M059J (cell line): ENCODE data around the gene BBX. TPM values are rescaled to one million over a fixed set of nuclear protein-coding genes. Genes with fewer than 3 reads are reported as not detected.

ENCODE experiments used
- DNase-seq: peaks from one replicate; pipeline ENCODE4 v3.0.0-alpha.2; 2012; ENCODE audit warnings: low read depth
- total RNA-seq: library from RNA; depleted of rRNA; stranded (reverse); fragments of >200 nt; shearing (Covaris generic); gene quantifications from 2 replicates; pipeline ENCODE4 v1.2.3, GENCODE V29; 2014

BBX gene
- total RNA-seq, 1 experiment from 2014 or later = 81.8 TPM

GRCh38 chr3:107598926-107599771 is 76.4 kb downstream of the BBX start:
- no peak for DNase-seq

DNA sequence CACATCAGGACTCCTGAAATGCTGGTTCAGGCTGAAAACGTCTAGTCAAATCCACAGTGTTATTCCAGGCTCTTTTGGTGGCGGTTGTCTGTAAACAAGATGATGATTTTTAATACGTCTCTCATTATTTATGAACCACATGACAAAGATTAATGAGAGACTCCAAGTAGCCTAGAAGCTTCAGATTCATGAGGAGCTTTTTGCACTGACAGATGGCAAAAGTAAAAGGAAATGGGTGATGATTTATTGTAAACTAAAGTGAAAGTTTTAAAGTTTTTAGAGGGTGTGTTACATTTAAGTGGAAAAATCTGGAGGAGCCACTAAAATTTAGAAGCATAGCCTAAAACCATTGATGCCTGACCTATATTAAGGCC is 77.0 kb downstream of the BBX start:
- no peak for DNase-seq

- DNase-seq = no peak
Measured at GRCh38 chr3:107600780-107601179, 78.0 kb downstream of the BBX start.

- DNase-seq = peak; percentile 25
Measured at GRCh38 chr3:107604057-107604822, 81.5 kb downstream of the BBX start.

DNA sequence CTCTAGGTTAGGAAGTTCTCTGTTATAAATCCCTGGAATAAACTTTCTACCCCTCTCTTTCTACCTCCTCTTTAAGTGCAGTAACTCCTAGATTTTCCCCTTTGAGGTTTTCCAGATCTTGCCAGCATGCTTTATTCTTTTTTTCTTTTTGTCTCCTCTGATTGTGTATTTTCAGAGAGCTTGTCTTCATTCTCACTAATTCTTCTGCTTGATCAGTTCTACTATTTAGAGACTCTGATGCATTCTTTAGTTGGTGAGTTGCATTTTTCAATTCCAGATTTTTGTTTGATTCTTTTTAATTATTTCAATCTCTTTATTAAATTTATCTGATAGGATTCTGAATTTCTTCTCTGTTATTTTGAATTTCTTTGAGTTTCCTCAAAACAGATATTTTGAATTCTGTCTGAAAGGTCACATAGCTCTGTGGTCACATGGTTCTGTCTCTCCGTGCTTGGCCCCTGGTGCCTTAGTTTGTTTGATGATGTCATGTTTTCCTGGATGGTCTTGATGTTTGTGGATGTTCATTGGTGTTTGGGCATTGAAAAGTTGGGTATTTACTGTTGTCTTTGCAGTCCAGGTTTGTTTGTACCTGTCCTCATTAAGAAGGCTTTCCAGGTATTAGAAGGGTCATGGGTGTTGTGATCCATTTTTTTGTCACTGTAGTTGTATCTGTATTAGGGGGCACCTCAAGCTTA is 89.2 kb downstream of the BBX start:
- no peak for DNase-seq

GRCh38 chr3:107612664-107613084 is 89.9 kb downstream of the BBX start:
- no peak for DNase-seq

GRCh38 chr3:107619549-107619948 is 96.8 kb downstream of the BBX start:
- DNase-seq = peak; percentile 75

- DNase-seq = no peak
Measured at GRCh38 chr3:107620534-107620933, 97.8 kb downstream of the BBX start.

DNA sequence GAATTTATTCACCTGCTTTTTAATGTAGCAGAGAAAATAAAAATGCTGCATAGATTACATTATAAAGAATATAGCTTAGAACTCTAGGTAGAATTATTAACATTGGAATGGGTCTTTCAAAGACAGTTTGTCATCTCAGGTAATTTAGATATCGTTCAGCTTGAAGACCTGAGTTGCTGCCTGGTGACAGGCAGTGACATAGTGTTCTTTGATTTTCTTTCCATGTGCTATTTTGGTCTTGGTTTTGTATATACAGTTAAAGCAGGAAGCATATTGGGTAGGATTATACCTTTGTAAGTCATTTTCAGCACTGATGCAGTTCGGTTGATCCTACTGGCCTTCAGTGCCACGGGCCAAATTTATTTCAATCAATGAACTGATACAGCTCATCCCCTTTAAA is 98.7 kb downstream of the BBX start:
- DNase-seq = no peak

- DNase-seq = no peak
Measured at GRCh38 chr3:107627962-107628542, 105.3 kb downstream of the BBX start.

- DNase-seq = peak; percentile 33
Measured at GRCh38 chr3:107629566-107629965, 106.8 kb downstream of the BBX start.

DNA sequence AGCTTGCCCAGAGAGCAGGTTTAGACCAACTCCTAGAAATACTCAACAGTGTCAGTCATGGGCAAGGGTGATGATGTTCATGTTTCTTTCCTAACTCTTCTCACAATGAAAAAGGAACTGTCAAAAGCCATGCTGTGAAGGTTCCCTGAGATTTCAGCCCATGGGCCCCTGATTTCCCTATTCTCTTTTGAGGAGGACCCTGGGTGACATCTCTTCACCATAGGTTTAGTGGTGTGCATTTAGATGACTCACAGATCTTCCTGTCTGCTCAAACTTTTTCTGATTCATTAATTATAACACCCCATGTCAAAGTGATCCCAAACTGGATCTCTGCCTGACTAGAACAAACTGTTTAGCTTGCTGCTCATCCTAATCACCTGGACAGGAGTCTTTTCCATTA is 108.0 kb downstream of the BBX start:
- DNase-seq = peak; percentile 39

DNA sequence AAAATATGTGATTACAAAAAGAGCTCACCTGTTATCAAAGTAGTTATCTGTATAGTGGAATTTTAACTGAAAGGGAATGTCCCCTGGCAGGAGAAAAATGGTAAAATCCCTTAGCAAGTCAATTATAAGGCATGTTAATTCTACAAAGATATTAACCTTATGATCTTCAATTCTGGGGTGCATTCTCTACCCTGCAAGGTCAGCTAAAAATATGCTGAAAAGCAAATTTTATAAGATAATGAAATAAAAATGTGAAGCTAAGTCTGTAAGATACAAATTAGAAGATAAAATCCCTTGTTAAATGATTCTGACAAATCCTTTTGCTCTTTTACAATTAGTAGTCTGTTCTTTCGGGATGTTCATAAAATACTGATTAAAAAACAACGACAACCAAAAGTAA is 109.8 kb downstream of the BBX start:
- DNase-seq = no peak

- no peak for DNase-seq
Measured at GRCh38 chr3:107633327-107634098, 110.8 kb downstream of the BBX start.

- no peak for DNase-seq
Measured at GRCh38 chr3:107634099-107634489, 111.3 kb downstream of the BBX start.

DNA sequence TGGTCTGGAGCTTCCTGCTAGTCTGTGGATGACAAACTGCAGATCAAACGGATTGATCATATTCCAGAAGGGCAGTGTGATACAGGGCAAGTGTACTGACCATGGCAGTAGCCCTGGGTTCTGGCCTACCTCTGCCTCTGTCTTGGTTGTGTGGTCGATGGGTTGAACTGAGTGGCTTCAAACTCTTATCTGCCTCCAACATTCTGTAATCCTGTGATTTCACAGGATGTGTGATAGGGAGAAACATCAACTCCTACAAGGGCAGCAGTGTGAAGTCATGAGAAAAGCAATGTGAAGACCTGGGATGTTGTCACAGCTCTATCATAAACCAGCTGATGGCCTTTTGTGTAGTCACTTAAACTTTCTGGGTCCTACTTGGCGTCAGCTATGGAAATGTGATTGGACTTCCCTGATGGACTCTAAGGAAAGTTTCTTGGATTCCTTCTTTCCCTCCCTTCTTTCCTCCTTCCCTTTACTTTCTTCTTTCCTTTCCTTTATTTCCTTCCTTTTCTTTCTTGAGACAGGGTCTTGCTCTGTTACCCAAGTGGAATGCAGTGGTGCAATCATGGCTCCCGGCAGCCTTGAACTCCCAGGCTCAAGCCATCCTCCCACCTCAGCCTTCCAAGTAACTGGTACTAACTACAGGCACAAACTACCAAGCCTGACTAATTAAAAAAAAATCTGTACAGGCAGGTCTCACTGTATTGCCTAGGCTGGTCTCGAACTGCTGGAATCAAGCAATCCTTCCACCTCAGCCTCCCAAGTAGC is 114.8 kb downstream of the BBX start:
- DNase-seq = no peak

- peak; percentile 17 for DNase-seq
Measured at GRCh38 chr3:107641572-107642307, 119.0 kb downstream of the BBX start.

DNA sequence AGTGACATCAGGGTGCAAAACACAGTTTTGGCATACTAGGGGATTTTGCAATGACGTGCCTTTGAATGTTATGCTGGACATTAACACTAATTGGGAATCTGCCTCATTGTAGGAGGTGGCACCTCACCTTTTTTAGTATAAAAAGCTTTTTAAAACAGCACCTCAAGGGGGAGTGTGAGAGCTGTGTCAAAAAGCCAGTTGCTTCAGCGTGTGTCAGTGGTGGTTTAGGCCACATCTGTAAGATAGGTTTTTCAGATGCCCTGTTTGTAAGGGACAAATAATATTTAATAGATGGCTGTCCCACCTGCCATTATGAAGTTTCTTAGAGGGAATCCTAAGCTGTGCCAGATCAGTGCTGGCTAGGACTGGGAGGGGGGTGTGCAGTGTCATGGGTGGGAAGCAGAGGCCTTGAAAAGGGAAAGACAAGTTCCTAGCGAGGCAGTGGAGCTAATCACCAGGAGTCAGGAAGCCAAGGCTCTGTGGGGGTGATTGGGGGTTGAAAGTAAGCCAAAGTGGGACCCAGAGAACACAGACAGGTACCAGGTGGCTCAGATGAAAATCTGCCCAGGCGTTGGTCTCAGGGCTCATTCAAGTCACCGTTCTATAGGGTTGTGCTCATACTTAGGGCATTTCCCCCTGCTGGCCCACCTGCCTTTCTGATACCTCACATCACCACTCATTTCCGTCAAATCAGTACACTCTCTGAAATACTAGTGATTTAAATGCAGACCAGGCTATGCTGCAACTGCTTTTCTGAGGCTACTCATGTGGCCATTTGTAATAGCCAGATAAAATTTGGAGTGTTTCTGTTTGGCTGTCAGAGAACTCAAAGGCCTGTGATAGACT is 120.5 kb downstream of the BBX start:
- peak; percentile 19 for DNase-seq

DNA sequence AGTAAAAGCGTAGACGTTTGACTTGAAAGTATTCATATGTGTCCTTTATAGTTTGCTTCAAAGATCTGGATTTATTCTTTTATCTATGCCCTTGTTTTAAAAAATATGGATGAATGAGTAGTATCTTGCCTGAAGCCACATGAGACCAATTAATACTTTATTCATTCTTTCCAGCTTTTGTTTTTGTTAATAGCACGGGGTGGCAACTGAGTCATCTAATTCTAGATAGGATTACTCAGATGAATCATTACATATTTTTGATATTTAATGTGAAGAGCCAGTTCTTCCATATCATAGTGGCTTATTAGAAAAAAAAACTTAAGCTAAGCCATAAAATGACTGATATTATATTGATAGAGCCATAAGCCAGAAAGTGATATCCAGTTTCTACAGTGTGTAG is 121.9 kb downstream of the BBX start:
- DNase-seq = peak; percentile 25
